SU-DHL-6 (cell line): ENCODE measurements around the gene RGS6.

Experiments used
- EZH2phosphoT487 ChIP-seq: fragments of 200-600 bp; sonication (generic), shearing (Covaris generic); conservative IDR thresholded peaks from 2 replicates; pipeline ENCODE4 v1.6.1; 2018; ENCODE audit warnings: mild to moderate bottlenecking, antibody characterized with exemption, low read length, moderate library complexity, mixed read lengths
- TF ChIP-seq, protein P1 (sequence below): fragments of 200-600 bp; sonication (generic); IDR thresholded peaks from one replicate; pipeline ENCODE4 v1.5.1; 2017; ENCODE audit warnings: antibody characterized with exemption, mild to moderate bottlenecking, low read length, moderate library complexity; ENCODE audit not compliant: insufficient read depth, poor library complexity, severe bottlenecking

- TF ChIP-seq, protein P1, sequence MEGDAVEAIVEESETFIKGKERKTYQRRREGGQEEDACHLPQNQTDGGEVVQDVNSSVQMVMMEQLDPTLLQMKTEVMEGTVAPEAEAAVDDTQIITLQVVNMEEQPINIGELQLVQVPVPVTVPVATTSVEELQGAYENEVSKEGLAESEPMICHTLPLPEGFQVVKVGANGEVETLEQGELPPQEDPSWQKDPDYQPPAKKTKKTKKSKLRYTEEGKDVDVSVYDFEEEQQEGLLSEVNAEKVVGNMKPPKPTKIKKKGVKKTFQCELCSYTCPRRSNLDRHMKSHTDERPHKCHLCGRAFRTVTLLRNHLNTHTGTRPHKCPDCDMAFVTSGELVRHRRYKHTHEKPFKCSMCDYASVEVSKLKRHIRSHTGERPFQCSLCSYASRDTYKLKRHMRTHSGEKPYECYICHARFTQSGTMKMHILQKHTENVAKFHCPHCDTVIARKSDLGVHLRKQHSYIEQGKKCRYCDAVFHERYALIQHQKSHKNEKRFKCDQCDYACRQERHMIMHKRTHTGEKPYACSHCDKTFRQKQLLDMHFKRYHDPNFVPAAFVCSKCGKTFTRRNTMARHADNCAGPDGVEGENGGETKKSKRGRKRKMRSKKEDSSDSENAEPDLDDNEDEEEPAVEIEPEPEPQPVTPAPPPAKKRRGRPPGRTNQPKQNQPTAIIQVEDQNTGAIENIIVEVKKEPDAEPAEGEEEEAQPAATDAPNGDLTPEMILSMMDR: no peak
- TF ChIP-seq EZH2phosphoT487: no peak
Measured at GRCh38 chr14:71988476-71988875, 56.2 kb downstream of the RGS6 start.
